IMR-90 (cell line): Measurements from ENCODE around the gene MYL12B. TPM values are rescaled to one million over a fixed set of nuclear protein-coding genes. Genes with fewer than 3 reads are reported as not detected.

Experiments used
- ATAC-seq: fragments of 200-7000 bp; cut with Tn5 transposase; 2 replicates; pipeline ENCODE4 v1.9.1; 2020; ENCODE audit warnings: low read depth, mild to moderate bottlenecking, moderate library complexity
- BruUV-seq: library from RNA; stranded (reverse); fragments of 400-500 nt; replicated peaks from 2 replicates; lab custom pipeline; 2021; lab: Mats Ljungman, UMichigan
- CTCF ChIA-PET: fragments of 300-600 bp; formaldehyde crosslinking; extraction: SDS; loops from one replicate; lab custom pipeline; 2021; ENCODE audit warnings: antibody characterized with exemption; lab: Yijun Ruan, JAX
- POLR2A ChIA-PET: fragments of 300-600 bp; sonication (Branson Sonifier 250); formaldehyde crosslinking; loops from one replicate; lab custom pipeline; 2022; ENCODE audit warnings: antibody characterized with exemption; ENCODE audit not compliant: unreplicated experiment; lab: Charles Lee
- DNase-seq: peaks from one replicate; pipeline ENCODE4 v3.0.0; 2013
- H2AFZ ChIP-seq: replicated peaks from 2 replicates; pipeline ENCODE3; 2013; ENCODE audit warnings: low read length, mild to moderate bottlenecking; ENCODE audit not compliant: poor library complexity
- H2AK5ac ChIP-seq: 2 replicates; pipeline ENCODE4 v1.6.1; 2013; ENCODE audit warnings: low read depth, low read length, inconsistent platforms
- H2AK9ac ChIP-seq: replicated peaks from 2 replicates; pipeline ENCODE3; 2013; ENCODE audit warnings: mild to moderate bottlenecking, low read depth, low read length, moderate library complexity; ENCODE audit not compliant: poor library complexity
- H2BK120ac ChIP-seq: 2 replicates; pipeline ENCODE4 v1.6.1; 2013; ENCODE audit warnings: low read depth, low read length, inconsistent platforms
- H2BK15ac ChIP-seq: 3 replicates; pipeline ENCODE4 v1.6.1; 2013; ENCODE audit warnings: low read depth, low read length, inconsistent platforms
- H2BK20ac ChIP-seq: 2 replicates; pipeline ENCODE4 v1.6.1; 2013; ENCODE audit warnings: low read depth, mild to moderate bottlenecking, inconsistent platforms, low read length, moderate library complexity
- H2BK5ac ChIP-seq: 2 replicates; pipeline ENCODE4 v1.6.1; 2013; ENCODE audit warnings: mild to moderate bottlenecking, low read depth, low read length, inconsistent platforms; ENCODE audit not compliant: poor library complexity, severe bottlenecking
- H3K14ac ChIP-seq: replicated peaks from 2 replicates; pipeline ENCODE4 v1.6.1; 2013; ENCODE audit warnings: low read depth, low read length, inconsistent platforms
- H3K18ac ChIP-seq: 2 replicates; pipeline ENCODE4 v1.6.1; 2013; ENCODE audit warnings: low read depth, low read length, control low read depth
- H3K23ac ChIP-seq: 2 replicates; pipeline ENCODE4 v1.6.1; 2013; ENCODE audit warnings: low read depth, low read length, inconsistent platforms
- H3K27ac ChIP-seq: 2 replicates; pipeline ENCODE4 v1.5.1; 2013; ENCODE audit warnings: mild to moderate bottlenecking, control low read depth, low read length; ENCODE audit not compliant: insufficient read depth
- H3K27me3 ChIP-seq: 2 replicates; pipeline ENCODE4 v1.6.1; 2013; ENCODE audit warnings: low read length; ENCODE audit not compliant: control insufficient read depth, insufficient read depth
- H3K36me3 ChIP-seq: 2 replicates; pipeline ENCODE4 v1.6.1; 2013; ENCODE audit warnings: low read length, mixed read lengths; ENCODE audit not compliant: control insufficient read depth, insufficient read depth
- H3K4ac ChIP-seq: 2 replicates; pipeline ENCODE4 v1.6.1; 2013; ENCODE audit warnings: low read depth, low read length, inconsistent platforms
- H3K4me1 ChIP-seq: 2 replicates; pipeline ENCODE4 v1.6.1; 2013; ENCODE audit warnings: low read length, mixed read lengths; ENCODE audit not compliant: control insufficient read depth, insufficient read depth
- H3K4me2 ChIP-seq: 2 replicates; pipeline ENCODE4 v1.6.1; 2013; ENCODE audit warnings: low read depth, mild to moderate bottlenecking, control low read depth, low read length, moderate library complexity
- H3K4me3 ChIP-seq: 2 replicates; pipeline ENCODE4 v1.5.1; 2013; ENCODE audit warnings: low read depth, mild to moderate bottlenecking, control low read depth, low read length, moderate library complexity; ENCODE audit not compliant: insufficient read depth
- H3K56ac ChIP-seq: 2 replicates; pipeline ENCODE4 v1.6.1; 2013; ENCODE audit warnings: low read length, inconsistent platforms; ENCODE audit not compliant: insufficient read depth; ENCODE audit errors: extremely low read depth
- H3K79me1 ChIP-seq, 2 experiments: 2 replicates each; pipeline ENCODE4 v1.6.1; 2013; ENCODE audit warnings: low read length in 2 of 2, inconsistent platforms in 1 of 2, low read depth in 1 of 2
- H3K9ac ChIP-seq: 2 replicates; pipeline ENCODE4 v1.6.1; 2013; ENCODE audit warnings: low read depth, low read length, control low read depth
- H3K9me1 ChIP-seq: 2 replicates; pipeline ENCODE4 v1.6.1; 2013; ENCODE audit warnings: low read length, inconsistent platforms; ENCODE audit not compliant: insufficient read depth
- H3K9me3 ChIP-seq: 2 replicates; pipeline ENCODE4 v1.6.1; 2013; ENCODE audit warnings: low read length; ENCODE audit not compliant: control insufficient read depth, insufficient read depth
- H4K20me1 ChIP-seq: 2 replicates; pipeline ENCODE4 v1.6.1; 2013; ENCODE audit warnings: low read length, inconsistent platforms; ENCODE audit not compliant: insufficient read depth
- H4K5ac ChIP-seq: 2 replicates; pipeline ENCODE4 v1.6.1; 2013; ENCODE audit warnings: mild to moderate bottlenecking, low read depth, low read length, control low read depth
- H4K8ac ChIP-seq, 2 experiments: 2 replicates each; pipeline ENCODE4 v1.6.1; 2013; ENCODE audit warnings: low read depth in 2 of 2, low read length in 2 of 2, control low read depth in 1 of 2, inconsistent platforms in 1 of 2
- H4K91ac ChIP-seq: 2 replicates; pipeline ENCODE4 v1.6.1; 2013; ENCODE audit warnings: low read depth, low read length, inconsistent platforms; ENCODE audit not compliant: insufficient read depth
- FOS ChIP-seq: fragments of 150-350 bp; IDR thresholded peaks from 2 replicates; pipeline ENCODE4 v1.6.1; 2016; ENCODE audit warnings: low read depth, low read length
- RAD21 ChIP-seq: IDR thresholded peaks from 2 replicates; pipeline ENCODE4 v1.6.1; 2012; ENCODE audit warnings: low read length, improper control_type of control experiment
- WGBS, 2 experiments: methylation state at CpG; one replicate each; pipeline versions ENCODE4 v1.1.5 to v1.1.7; 2013; ENCODE audit warnings: missing lambda C conversion rate in 2 of 2; ENCODE audit not compliant: insufficient read length in 1 of 2; ENCODE audit errors: extremely low coverage in 2 of 2; 5-methylcytosine and 5-hydroxymethylcytosine counted together
- dilution Hi-C: fragments of 300-500 bp; cut with HindIII; formaldehyde crosslinking; loops from one replicate; pipeline ENCODE4 v1.14.3; 2018; ENCODE audit warnings: low sequenced_read_pairs; ENCODE audit not compliant: unreplicated experiment
- in situ Hi-C: fragments of 300-500 bp; cut with MboI; formaldehyde crosslinking; loops from 3 replicates; pipeline ENCODE4 v1.14.3; 2019; ENCODE audit warnings: low sequenced_read_pairs, inconsistent platforms, mixed read lengths
- intact Hi-C: fragments of 100-400 bp; cut with micrococcal nuclease; formaldehyde crosslinking; loops from 2 replicates; pipeline ENCODE4 v1.10.0; 2022
- polyA plus RNA-seq, 3 experiments: library from polyadenylated mRNA; depleted of rRNA; stranded (reverse); fragments of >200 nt; gene quantifications; 2 replicates each; pipeline ENCODE4 v1.2.3, GENCODE V29; 2012; ENCODE audit warnings: low replicate concordance in 1 of 3
- total RNA-seq: library from RNA; depleted of rRNA; stranded (reverse); fragments of >200 nt; gene quantifications from 2 replicates; pipeline ENCODE4 v1.2.3, GENCODE V29; 2012

The MYL12B gene
- total and polyA plus RNA-seq, 2 of the 4 experiments (the other 2 are of a cell fraction): 692 to 816 TPM

- in situ Hi-C loops (no loop called here), dilution Hi-C loops (no loop called here), intact Hi-C loops (no loop called here)
- Histone ChIP-seq H3K18ac (no peak overlapping the region), H3K4ac (no peak overlapping the region), H2AK5ac (no peak overlapping the region), H3K9me3 (no peaks in the 10 kb centered on the region), H3K36me3 (no peaks in the 10 kb centered on the region), H4K8ac (no peak overlapping the region), H3K27ac (no peak overlapping the region), H3K4me1 (no peaks in the 10 kb centered on the region), H3K27me3 (no peaks in the 10 kb centered on the region; the same call in 1 of the 2 replicates), H3K9me1 (no peaks in the 10 kb centered on the region), H3K9ac (no peak overlapping the region), H2BK20ac (no peak overlapping the region), H3K14ac (no peak overlapping the region), H3K4me2 (no peak overlapping the region), H2BK5ac (no peak overlapping the region), H4K20me1 (no peaks in the 10 kb centered on the region), H2AFZ (no peak overlapping the region), H4K91ac (no peak overlapping the region), H2AK9ac (no peak overlapping the region), H3K4me3 (no peak overlapping the region), H3K79me1 (no peaks in the 10 kb centered on the region), H3K23ac (no peak overlapping the region), H3K56ac (no peak overlapping the region), H2BK15ac (no peak overlapping the region), H4K5ac (no peak overlapping the region), H2BK120ac (no peak overlapping the region)
- DNase-seq: no peak
- TF ChIP-seq FOS (no peak), RAD21 (no peak)
- CTCF ChIA-PET: no interaction called here
- ATAC-seq: no peak
- POLR2A ChIA-PET: no interaction called here
- no TSS peak for BruUV-seq
- 100% methylated on average over 1 of the region's 2 CpGs; no CpG with 5 or more reads in 1 of the 2 experiments for WGBS, 2 experiments
Observed at GRCh38 chr18:3235846-3236245, 26.1 kb upstream of the MYL12B start.
